GM19023 (cell line): ENCODE results near the gene TMPRSS7.
"Not testable (repeated sequence)": the region's sequence is repeated elsewhere in the genome, so short reads cannot be mapped to it uniquely, and the experiment has no call there.

Experiments used
- ATAC-seq: cut with Tn5 transposase; IDR thresholded peaks from one replicate; pipeline ENCODE4 v1.9.1; 2021; ENCODE audit warnings: mild to moderate bottlenecking, moderate library complexity; ENCODE audit not compliant: unreplicated experiment

Gene TMPRSS7

DNA sequence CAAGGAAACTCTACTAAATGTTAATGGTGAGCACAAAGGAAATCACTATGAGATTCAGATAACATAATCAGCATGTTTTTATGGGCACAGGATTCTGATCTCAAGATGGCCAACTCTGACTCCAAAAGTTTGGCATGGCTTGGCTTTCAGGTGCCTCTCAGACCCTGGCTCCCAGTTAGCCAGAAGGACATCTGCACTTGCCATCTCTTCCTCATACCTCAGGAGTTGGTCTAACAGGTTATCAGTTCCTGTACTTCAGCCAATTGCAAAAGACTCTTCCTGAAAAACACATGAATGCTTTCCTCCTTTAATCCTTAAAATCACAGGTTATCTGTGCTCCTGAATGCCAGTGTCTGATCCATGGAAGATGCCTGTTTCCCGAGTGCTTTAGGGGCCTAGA is 25.0 kb downstream of the TMPRSS7 start:
- ATAC-seq = no peak

DNA sequence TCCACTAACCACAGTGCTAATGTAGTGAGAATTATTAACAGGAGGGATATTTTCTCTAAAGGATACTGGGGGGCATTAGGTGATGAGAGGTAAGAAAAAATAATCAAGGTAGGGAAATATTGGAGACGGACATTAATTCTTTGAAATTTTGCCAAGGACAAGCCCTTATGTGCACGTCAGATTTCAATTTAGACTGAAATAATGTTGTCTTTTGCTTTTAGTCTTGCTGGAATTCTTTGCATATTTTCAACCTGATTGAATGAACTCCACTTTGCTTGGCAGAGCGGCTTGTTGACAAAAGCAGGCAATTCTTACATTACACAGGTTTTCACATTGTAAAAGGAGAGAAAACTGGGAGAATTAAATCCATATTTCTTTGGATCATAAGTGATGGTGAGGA is 26.6 kb downstream of the TMPRSS7 start:
- no peak for ATAC-seq

DNA sequence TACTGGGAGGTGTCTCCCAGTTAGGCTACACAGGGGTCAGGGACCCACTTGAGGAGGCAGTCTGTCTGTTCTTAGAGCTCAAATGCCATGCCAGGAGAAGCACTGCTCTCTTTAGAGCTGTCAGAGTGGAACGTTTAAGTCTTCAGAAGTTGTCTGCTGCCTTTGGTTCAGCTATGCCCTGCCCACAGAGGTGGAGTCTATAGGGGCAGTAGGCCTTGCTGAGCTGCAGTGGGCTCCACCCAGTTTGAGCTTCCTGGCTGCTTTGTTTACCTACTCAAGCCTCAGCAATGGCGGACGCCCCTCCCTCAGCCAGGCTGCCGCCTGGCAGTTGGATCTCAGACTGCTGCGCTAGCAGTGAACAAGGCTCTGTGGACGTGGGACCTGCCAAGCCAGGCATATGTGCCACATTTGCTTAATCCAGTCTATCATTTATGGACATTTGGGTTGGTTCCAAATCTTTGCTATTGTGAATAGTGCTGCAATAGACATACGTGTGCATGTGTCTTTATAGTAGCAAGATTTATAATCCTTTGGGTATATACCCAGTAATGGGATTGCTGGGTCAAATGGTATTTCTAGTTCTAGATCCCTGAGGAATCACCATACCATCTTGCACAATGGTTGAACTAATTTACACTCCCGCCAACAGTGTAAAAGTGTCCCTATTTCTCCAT is 38.0 kb downstream of the TMPRSS7 start:
- not testable (repeated sequence) for ATAC-seq

DNA sequence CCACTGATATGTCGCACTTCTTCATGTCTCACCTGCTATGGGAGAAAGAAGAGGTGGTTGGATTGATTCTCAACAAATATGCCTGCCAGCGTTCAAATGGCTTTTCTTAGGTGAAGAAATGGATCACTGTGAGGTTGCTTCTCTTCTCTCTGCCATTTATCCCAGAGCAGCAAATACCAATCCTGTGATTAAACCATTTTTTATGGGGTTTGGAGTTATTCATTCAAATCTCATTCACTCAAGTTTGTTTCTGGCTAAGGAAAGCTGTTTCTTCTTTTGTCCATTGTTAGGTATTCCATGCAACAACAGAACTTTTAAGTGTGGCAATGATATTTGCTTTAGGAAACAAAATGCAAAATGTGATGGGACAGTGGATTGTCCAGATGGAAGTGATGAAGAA is 39.5 kb downstream of the TMPRSS7 start:
- no peak for ATAC-seq

DNA sequence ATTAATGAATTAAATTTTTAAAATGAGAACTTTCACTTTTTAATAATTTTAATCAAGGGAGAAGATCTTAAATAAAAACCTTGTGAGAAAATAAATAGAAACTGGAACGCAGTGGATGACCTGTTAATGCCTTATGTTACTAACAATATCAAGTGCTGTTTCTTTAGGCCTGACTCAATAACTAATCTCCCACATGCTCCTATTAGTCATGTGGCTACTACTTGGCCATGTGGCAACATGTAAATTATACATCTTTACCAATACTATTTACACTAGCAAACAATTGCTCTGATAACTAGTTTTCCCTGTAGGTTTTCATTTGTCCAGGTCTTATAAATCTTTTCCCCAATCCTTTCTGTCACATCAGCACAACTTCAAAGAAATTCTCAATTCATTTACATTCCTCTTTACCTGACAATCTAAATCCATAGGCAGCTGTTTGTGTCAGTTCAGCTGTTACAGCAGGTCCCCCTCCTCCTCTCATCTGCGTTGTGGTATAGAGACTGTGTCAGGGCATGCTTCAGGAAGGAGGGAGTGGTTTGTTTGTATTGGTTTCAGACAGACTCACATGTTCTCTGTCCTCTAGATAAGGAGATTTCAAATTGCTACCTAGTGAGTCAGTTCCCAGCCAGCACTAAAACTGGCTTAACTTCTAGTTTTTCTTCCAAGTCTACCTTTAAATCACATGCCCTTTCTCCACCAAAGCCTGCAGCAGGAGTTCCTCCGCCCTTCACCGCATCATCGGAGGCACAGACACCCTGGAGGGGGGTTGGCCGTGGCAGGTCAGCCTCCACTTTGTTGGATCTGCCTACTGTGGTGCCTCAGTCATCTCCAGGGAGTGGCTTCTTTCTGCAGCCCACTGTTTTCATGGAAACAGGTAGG is 40.3 kb downstream of the TMPRSS7 start:
- ATAC-seq = peak; percentile 92

DNA sequence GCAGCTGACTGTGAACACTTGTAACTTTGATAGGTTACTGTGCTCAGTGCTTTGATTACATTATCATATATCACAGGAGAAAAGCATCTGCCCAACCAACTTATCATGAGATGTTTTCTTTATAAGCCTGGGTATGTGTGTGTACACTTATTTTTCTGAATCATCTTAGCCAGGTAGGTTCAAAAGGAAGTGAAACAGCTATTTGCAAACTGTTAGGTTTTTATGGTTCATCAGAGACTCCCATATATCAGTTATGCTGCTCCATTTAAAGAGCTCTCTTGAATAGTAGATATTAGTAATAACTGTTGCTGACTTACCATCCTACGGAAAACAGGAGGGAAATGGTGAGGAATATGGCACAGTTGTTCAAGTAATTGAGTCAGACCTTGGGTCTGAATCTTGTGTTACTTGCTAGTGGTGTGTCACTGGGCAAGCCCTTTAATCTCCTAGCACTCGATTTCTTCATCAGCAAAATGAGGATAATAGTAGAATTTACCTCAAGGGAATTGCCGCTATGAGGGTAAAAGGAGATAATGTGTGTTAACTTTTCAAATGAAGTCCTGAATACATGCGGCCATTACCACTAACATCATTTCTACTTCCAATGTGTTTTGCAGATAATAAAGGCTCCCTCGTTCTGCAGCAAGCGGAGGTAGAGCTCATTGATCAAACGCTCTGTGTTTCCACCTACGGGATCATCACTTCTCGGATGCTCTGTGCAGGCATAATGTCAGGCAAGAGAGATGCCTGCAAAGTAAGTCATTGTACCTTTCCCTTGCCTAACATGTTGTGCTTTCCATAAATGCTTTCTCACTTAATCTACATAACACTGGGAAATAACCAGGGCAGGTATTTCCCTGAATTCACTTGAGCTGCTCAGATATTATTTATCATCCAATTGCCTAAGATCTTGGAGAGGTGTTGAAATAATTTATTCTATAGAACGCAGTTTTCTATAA is 43.9 kb downstream of the TMPRSS7 start:
- no peak for ATAC-seq

DNA sequence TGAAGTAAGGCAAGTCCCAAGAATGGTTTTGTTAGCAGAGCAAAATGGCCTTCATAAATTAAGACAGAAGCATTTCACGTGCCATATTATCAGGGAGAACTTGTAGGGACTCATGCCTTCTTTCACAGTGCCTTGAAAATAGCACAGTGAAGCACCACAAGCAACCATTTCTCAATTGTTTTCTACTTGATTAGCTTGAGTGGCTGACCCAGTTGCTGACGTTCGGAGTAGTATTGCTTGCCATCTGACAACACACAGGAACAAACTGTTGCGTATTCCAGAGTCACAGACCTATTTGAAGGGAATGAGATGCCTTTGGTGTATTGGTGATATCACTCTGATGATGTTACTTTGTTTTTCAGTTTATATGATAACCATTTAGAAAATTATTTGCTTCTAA is 48.7 kb downstream of the TMPRSS7 start:
- no peak for ATAC-seq

DNA sequence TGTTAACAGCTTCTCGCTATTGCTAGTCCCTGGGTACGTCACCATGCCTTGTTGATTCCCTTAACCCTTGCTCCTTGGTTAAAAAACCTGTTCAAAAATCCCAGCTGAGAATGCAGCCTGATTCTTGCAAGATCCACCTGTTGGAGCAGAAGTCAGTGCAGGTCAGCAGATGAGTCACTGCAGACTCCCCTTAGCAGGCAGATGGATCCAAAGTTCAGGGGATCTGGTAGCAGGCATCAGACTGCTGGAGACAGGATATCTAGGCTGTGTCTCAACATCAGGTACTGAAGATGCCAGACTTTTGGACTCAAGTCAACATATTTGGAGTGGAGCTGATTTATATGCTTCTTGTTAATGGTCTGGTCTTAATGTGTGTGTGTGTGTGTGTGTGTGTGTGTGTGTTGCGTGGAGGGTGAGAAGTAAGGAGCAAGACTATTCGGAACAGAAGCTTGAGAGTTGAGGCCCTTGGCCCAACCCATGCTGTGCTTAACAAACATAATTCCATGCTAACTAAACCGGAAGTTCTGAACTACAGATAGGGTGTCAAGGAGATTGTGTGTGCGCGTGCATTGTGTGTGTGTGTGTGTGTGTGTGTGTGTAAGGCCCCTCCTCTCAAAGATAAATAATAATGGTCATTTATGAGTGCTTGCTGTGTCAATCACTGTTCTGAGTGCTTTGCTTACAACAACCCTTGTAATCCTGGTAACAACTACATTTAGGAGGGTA is 50.6 kb downstream of the TMPRSS7 start:
- ATAC-seq = no peak

DNA sequence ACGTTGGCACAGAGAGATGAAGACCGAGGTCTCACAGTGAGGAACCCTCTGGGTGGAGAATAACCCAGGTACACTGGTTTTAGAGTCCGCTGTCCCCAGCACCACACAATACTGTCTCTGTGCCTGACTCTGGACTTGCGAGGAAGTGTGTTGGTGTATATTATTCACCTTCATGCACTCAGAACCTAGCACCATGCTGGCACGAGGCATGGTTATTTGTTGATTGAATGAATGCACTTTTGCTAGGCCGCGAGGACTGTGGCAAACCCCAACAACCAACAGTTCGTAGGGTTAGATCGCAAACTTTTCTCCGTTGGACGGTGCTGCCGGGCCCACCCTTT is 51.2 kb downstream of the TMPRSS7 start:
- ATAC-seq = peak; percentile 8

DNA sequence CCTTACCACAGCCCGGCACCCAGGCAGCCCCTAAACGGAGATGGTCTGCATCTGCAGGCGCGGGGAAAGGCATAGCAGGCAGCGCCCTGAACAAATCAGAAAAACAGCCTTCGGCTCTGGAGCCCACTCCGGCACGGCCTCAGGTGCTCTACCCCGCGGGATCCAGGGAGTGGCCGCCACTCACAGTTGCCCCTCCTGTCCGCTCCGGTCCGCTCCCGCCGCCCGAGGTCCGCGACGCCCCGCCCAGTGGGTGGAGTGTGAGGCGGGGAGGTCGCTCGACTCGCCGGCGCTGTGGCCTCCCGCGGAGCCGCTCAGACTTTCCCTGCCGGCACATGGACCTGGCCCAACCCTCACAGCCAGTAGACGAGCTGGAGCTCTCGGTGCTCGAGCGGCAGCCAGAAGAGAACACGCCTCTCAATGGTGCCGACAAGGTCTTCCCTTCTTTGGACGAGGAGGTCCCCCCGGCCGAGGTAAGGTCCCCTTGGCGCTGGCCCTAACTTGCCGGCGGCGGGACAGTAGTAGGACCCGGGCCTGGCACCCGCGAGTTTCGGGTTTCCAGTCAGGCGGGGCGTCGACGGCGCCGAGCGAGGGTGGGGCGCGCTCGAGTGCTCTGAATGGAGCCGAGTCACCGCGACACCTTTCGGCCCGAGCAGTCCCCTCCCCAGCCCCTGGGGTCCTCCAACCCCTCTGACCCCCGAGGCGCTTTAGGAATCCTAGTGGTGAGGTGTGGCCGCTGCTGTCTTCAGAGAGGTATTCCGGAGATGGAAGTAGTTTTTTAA is 51.7 kb downstream of the TMPRSS7 start, which contains the start of gene C3orf52:
C3orf52 (plus strand) TSS at position 314 of the 779 bp plus-strand sequence; CDS start at position 333, 19 bp downstream.
- peak; percentile 95 for ATAC-seq

DNA sequence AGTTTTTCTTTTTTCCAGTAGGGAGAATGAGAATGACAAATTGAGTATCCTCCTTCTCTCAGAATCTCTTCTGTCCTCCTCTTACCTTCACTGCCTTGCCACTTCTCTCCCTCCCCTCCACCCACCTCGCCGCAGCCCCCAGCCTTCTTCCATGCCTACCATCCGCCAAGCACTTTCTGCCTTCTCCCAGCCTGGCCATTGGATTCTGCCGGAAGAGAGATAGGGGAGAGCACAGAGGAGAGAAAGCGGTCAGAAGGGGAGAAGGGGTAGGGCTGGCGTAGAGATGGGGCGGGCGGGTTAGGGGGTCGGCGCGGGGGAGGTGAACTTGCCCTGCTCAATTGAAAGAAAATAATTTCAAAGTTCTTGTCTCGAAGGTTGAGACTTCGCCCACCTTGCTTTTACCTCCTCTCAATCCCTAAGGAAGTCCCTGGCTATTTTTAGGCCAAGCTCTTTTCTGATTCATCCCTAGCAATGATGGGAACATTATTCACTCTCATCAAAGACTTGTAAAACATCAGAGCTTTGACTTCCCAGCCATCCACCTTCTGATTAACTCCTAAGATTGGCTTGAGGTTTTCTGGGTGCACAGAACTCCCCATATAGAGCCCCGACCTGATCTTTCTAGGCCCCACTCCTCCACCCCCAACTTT is 52.5 kb downstream of the TMPRSS7 start:
- no peak for ATAC-seq

DNA sequence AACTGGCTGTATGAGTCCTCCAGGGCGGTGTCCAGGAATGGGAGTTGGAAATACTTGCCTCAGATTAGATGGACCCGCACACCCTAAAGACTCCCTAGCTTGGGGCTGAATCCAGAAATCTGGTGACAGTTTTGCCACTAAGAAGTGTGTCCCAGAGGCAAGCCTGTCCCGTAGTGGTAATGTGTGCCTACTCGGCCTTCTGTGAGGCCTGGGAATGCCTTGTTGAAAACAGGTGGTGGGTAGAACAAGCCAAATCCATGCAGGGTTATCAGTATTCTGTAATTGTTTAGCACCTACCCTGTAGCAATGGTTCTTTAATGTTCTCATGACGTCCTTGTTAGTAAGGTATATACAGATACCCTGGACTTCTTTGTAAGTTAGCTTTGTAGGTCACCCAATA is 53.2 kb downstream of the TMPRSS7 start:
- no peak for ATAC-seq

DNA sequence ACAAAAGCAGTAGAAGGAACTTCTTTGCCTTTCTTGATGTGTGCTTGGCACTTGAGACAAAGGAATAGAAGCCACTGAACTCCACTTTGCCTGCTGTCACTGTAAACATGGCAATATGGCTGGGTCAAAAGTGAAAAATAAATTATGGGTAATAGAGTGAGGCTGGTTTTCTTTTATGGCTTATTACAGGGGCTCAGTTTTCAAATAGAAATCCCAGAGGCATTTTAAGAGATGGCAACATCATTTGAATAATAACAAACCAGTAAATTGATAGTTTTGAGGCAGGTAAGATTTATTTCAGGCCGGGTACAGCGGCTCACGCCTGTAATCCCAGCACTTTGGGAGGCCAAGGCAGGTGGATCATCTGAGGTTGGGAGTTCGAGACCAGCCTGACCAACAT is 54.4 kb downstream of the TMPRSS7 start:
- no peak for ATAC-seq

DNA sequence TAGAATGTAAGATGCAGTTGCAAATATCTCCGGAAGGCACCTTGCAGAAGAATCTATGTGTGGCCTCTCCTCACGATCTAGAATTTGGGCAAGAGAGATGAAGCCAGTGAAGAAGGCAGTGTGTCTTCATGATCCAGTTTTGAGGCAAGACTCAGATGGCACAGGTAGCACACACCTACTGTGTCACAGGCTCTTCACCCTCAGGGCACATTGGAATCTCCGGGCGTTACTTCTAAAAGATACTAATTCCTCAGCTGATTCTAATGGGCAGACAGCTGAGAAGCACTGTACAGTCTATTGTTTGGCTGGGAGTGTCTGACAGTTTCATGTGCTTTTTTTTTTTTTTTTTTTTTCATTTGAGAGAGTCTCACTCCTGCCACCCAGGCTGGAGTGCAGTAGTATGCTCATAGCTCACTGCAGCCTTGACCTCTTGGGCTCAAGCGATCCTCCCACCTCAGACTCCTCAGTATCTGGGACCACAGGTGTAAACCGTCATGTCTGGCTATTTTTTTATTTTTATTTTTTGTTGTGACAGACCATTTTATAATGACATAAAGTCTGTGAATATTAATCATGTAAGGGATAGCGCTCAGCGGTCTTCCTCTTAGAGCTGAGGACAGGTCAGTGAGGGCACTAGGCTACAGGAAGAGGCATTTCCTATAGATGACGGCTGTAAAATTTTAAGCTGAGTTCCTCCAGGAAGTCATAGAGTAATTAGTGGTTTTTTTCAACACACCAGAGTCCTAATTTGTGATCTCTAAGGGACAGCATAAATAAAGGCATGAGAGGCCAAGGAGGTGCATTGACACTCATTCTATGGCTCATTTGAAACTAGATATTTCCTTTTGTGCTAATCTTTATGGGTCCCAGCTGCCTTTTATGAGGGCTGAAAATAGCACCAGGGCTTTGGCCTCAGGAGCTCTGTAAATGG is 55.7 kb downstream of the TMPRSS7 start:
- ATAC-seq = no peak

DNA sequence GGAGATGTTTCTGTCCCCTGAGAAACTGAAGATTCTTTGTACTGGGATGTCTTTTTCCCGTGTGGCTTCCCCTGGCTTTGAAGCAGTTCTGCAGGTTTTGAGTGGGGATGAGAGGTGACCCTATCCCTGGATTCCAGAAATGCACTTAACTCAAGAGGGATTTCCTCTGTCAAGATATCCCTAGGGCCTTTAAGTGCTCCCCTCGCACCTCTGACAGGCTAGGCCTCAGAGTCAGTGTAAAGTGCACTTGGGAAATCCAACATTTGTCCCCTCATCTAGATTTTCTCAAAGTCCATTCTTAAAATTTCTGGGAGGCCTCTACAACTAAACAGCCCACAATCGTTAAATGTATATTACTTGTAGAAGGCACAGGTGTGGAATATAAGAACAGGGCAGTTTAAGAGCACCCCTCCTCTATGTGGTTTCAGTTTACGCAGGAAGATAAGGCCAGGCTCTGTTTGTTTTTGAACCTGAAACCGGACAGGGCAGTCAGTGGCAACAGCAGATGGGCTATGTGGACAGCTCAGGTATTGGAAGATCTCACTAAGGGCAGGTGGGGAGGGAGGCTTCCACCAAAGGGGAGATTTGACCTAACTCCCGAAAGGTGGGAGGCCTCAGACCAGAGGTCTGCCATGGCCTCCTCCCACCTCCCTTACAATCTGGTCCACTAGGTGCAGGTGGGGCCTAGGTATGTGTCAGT is 56.5 kb downstream of the TMPRSS7 start:
- ATAC-seq = no peak

DNA sequence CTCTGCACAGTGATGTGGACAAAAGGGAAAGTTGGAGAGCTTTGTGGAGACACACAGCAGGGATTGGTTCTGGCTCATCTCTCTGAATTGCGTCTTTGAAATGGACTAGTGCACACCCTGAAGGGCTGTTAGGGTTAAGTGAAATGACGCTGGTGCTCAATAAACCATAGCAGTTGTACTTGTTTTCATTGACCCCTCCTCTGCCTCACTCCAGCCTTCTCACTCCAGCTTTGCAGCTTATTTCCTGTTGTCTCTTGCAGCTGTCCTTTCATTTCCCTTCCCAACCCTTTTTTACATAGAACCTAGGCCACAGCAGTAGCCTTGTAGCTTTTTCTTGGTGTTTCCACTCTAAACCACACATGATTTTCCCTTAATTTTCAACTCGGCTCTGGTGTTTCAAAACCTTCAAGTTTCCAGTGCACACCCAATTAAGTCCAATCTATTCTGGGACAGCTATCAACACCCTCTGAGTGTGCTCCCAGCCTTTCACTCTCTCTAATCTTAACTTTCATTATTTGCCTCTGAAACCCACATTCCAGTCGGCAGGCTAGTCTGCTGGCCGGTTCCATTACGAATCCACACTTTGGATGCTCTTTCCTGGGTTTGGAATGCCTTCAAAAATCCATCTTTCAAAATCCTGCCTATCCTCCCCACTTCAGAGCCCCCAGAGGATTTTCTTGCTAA is 58.1 kb downstream of the TMPRSS7 start:
- ATAC-seq = no peak

DNA sequence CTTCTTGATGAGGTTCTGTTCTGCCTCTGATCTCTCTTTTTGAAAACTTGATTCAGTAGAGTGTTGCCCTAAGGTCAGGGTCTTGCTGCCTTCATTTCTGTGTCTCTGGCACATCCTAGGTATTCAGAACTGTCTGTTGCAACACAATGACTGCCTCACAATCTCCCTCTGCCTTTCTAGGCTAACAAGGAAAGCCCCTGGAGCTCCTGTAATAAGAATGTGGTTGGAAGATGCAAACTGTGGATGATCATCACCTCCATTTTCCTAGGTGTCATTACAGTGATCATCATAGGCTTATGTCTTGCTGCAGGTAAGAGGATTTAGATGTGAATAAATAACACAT is 58.6 kb downstream of the TMPRSS7 start:
- no peak for ATAC-seq
